Subcutaneous abdominal adipose tissue (tissue), 5 donors: ENCODE results near the gene CDH5.

Experiments used
- H3K27ac ChIP-seq: one replicate; pipeline ENCODE4 v1.7.0; 2013; ENCODE audit warnings: low read depth, mild to moderate bottlenecking, inconsistent platforms, low read length, moderate library complexity
- H3K27me3 ChIP-seq, 5 donors: one replicate each; pipeline ENCODE4 v1.7.0; 2013; ENCODE audit warnings: low read length in 5 of 5, inconsistent platforms in 1 of 5; ENCODE audit not compliant: control insufficient read depth in 5 of 5, insufficient read depth in 4 of 5
- H3K36me3 ChIP-seq, 5 donors: one replicate each; pipeline ENCODE4 v1.7.0; 2013; ENCODE audit warnings: low read length in 5 of 5; ENCODE audit not compliant: control insufficient read depth in 5 of 5, insufficient read depth in 5 of 5
- H3K4me1 ChIP-seq, 5 donors: one replicate each; pipeline ENCODE4 v1.7.0; 2013; ENCODE audit warnings: low read length in 5 of 5, mild to moderate bottlenecking in 3 of 5, moderate library complexity in 1 of 5; ENCODE audit not compliant: control insufficient read depth in 5 of 5, insufficient read depth in 5 of 5
- H3K4me3 ChIP-seq, 5 donors: one replicate each; pipeline ENCODE4 v1.7.0; 2013; ENCODE audit warnings: low read length in 5 of 5, low read depth in 1 of 5
- H3K9ac ChIP-seq, 5 donors: one replicate each; pipeline ENCODE4 v1.7.0; 2013; ENCODE audit warnings: low read length in 5 of 5, mild to moderate bottlenecking in 4 of 5, moderate library complexity in 3 of 5
- H3K9me3 ChIP-seq, 5 donors: one replicate each; pipeline ENCODE4 v1.7.0; 2013; ENCODE audit warnings: low read length in 5 of 5; ENCODE audit not compliant: control insufficient read depth in 5 of 5
- donor health status: healthy.
- donor health status: healthy.
- donor health status: healthy.
- donor health status: healthy.
- donor health status: healthy.

Gene CDH5

DNA sequence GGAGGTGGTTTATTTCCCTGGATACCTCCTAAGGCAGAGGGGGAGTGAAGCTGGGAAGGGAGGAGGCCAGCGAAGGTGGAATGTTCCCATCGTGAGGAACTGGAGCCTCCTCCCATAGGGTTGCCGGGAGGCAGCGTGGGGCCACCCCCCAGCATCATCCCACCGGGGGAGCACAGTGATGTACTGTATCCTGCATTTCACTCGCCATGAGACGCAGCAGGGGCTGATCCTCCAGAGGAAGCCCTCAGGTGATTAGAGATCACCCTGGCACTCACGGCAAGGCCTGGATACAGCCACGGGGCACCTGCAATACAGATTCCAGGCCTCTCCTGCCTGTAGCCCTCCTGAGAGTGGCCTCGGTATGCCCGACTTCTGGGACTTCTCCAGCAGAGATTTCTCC is 35.1 kb downstream of the CDH5 start:
- peaks cover 0 to 5% (median 0%) of the 10 kb centered on the region in 5 donors for H3K9me3 ChIP-seq
- peak overlapping the region; percentile 54 for H3K27ac ChIP-seq
- peaks cover 0 to 44% (median 28%) of the 10 kb centered on the region in 5 donors for H3K36me3 ChIP-seq
- H3K9ac ChIP-seq: no peak overlapping the region
- H3K4me3 ChIP-seq: no peak overlapping the region
- peaks cover 0 to 51% (median 9%) of the 10 kb centered on the region in 5 donors for H3K4me1 ChIP-seq
- peaks cover 0 to 5% (median 2%) of the 10 kb centered on the region in 5 donors for H3K27me3 ChIP-seq

DNA sequence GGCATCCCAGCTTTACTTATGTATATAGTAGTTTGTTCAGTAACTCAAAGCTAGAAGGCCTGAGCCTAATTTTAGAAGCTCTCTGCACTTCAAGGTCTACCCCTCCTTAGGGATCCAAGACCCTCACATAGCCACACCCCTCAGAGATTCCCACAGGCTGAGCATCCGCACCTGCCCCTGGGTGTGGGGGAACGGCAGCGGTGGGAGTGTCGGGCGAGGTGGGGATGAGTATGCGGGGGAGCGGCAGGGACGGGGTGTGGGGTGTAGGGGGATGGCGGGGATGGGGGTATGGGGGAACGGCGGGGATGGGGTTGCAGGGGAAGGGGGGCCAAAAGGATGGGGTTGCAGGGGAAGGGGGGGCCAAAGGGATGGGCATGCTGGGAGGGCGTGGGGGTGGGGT is 35.7 kb downstream of the CDH5 start:
- H3K9ac ChIP-seq: no peak overlapping the region
- H3K9me3 ChIP-seq: peaks cover 0 to 5% (median 0%) of the 10 kb centered on the region in 5 donors
- H3K27me3 ChIP-seq: peaks cover 0 to 5% (median 2%) of the 10 kb centered on the region in 5 donors
- no peak overlapping the region for H3K4me3 ChIP-seq
- H3K4me1 ChIP-seq: peaks cover 0 to 57% (median 15%) of the 10 kb centered on the region in 5 donors
- H3K36me3 ChIP-seq: peaks cover 0 to 44% (median 28%) of the 10 kb centered on the region in 5 donors
- H3K27ac ChIP-seq: no peak overlapping the region

DNA sequence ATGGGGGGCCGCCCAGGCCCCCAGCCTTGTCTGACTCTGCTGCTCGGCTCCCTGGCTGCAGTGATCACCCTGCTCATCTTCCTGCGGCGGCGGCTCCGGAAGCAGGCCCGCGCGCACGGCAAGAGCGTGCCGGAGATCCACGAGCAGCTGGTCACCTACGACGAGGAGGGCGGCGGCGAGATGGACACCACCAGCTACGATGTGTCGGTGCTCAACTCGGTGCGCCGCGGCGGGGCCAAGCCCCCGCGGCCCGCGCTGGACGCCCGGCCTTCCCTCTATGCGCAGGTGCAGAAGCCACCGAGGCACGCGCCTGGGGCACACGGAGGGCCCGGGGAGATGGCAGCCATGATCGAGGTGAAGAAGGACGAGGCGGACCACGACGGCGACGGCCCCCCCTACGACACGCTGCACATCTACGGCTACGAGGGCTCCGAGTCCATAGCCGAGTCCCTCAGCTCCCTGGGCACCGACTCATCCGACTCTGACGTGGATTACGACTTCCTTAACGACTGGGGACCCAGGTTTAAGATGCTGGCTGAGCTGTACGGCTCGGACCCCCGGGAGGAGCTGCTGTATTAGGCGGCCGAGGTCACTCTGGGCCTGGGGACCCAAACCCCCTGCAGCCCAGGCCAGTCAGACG is 36.2 kb downstream of the CDH5 start:
- no peak overlapping the region for H3K9ac ChIP-seq
- peaks cover 0 to 57% (median 17%) of the 10 kb centered on the region in 5 donors for H3K4me1 ChIP-seq

DNA sequence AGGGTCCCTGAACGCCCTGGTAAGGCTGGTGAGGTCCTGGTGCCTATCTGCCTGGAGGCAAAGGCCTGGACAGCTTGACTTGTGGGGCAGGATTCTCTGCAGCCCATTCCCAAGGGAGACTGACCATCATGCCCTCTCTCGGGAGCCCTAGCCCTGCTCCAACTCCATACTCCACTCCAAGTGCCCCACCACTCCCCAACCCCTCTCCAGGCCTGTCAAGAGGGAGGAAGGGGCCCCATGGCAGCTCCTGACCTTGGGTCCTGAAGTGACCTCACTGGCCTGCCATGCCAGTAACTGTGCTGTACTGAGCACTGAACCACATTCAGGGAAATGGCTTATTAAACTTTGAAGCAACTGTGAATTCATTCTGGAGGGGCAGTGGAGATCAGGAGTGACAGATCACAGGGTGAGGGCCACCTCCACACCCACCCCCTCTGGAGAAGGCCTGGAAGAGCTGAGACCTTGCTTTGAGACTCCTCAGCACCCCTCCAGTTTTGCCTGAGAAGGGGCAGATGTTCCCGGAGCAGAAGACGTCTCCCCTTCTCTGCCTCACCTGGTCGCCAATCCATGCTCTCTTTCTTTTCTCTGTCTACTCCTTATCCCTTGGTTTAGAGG is 37.1 kb downstream of the CDH5 start:
- Histone ChIP-seq H3K36me3 (peaks cover 0 to 36% (median 21%) of the 10 kb centered on the region in 5 donors), H3K4me3 (no peak overlapping the region), H3K27me3 (peaks cover 0 to 5% (median 2%) of the 10 kb centered on the region in 5 donors), H3K27ac (no peak overlapping the region), H3K9me3 (peaks cover 0 to 5% (median 0%) of the 10 kb centered on the region in 5 donors), H3K4me1 (peaks cover 0 to 58% (median 23%) of the 10 kb centered on the region in 5 donors), H3K9ac (no peak overlapping the region)

More for the DNA sequence above, 36.2 kb downstream of the CDH5 start:
- no peak overlapping the region for H3K27ac ChIP-seq
- H3K27me3 ChIP-seq: peaks cover 0 to 5% (median 2%) of the 10 kb centered on the region in 5 donors
- peaks cover 0 to 42% (median 26%) of the 10 kb centered on the region in 5 donors for H3K36me3 ChIP-seq
- H3K9me3 ChIP-seq: peaks cover 0 to 5% (median 0%) of the 10 kb centered on the region in 5 donors
- no peak overlapping the region for H3K4me3 ChIP-seq

- Histone ChIP-seq H3K27me3 (peaks cover 0 to 2% (median 2%) of the 10 kb centered on the region in 5 donors), H3K36me3 (peaks cover 0 to 30% (median 21%) of the 10 kb centered on the region in 5 donors), H3K4me1 (peaks cover 0 to 46% (median 23%) of the 10 kb centered on the region in 5 donors), H3K27ac (no peak overlapping the region), H3K4me3 (no peak overlapping the region), H3K9me3 (peaks cover 0 to 5% (median 0%) of the 10 kb centered on the region in 5 donors), H3K9ac (no peak overlapping the region)
Measured at GRCh38 chr16:66405057-66405783, 38.7 kb downstream of the CDH5 start.

- H3K27me3 ChIP-seq: peaks cover 0 to 2% (median 0%) of the 10 kb centered on the region in 5 donors
- peaks cover 0 to 19% (median 16%) of the 10 kb centered on the region in 5 donors for H3K36me3 ChIP-seq
- H3K4me1 ChIP-seq: peaks cover 0 to 32% (median 20%) of the 10 kb centered on the region in 5 donors
- peaks cover 0 to 5% (median 0%) of the 10 kb centered on the region in 5 donors for H3K9me3 ChIP-seq
- peak overlapping the region; percentile 64 to 71 (median 65) for H3K4me3 ChIP-seq
- H3K9ac ChIP-seq: peak overlapping the region in 3 of 5 donors; percentile 39 to 68 (median 46)
- H3K27ac ChIP-seq: no peak overlapping the region
Measured at GRCh38 chr16:66406534-66407221, 40.2 kb downstream of the CDH5 start.

- Histone ChIP-seq H3K36me3 (peaks cover 0 to 10% (median 9%) of the 10 kb centered on the region in 5 donors), H3K4me1 (peaks cover 0 to 28% (median 20%) of the 10 kb centered on the region in 5 donors), H3K4me3 (peak overlapping the region in 4 of 5 donors; percentile 1 to 32 (median 14)), H3K27ac (peak overlapping the region; percentile 19), H3K9me3 (peaks cover 0 to 7% (median 3%) of the 10 kb centered on the region in 5 donors), H3K27me3 (peaks cover 0 to 2% (median 0%) of the 10 kb centered on the region in 5 donors), H3K9ac (no peak overlapping the region)
Measured at GRCh38 chr16:66408163-66409048, 41.9 kb downstream of the CDH5 start.

DNA sequence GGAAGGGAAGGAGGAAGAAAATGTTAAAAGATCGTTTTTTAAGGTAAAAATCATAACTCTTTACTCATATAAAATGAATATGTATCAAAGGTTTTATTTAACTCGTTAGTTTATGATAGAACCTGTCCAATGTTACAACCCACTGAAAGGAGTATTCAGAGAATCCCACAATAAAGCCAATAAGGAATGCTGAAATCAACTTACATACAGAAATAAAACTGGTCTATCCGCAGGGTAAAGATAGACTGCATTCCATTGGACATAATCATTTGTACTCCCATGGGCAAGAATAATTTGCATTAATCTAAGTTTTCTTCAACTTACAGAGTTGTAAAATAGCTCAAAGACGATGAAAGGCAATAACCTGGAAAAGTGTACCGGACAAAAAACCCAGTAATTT is 42.7 kb downstream of the CDH5 start:
- H3K4me1 ChIP-seq: peaks cover 0 to 27% (median 20%) of the 10 kb centered on the region in 5 donors
- peaks cover 0 to 2% (median 0%) of the 10 kb centered on the region in 5 donors for H3K27me3 ChIP-seq
- H3K9me3 ChIP-seq: peaks cover 0 to 7% (median 3%) of the 10 kb centered on the region in 5 donors
- no peak overlapping the region for H3K4me3 ChIP-seq
- H3K36me3 ChIP-seq: peaks cover 0 to 2% (median 2%) of the 10 kb centered on the region in 5 donors
- peak overlapping the region; percentile 19 for H3K27ac ChIP-seq
- no peak overlapping the region for H3K9ac ChIP-seq
